Prostate gland (tissue), 2 donors: ENCODE measurements around the gene AKT3.

Experiments used
- CTCF ChIP-seq, 4 experiments: fragments of 200-600 bp in 2 of 4; fragments of 450-650 bp in 2 of 4; sonication (generic) in 2 of 4; IDR thresholded peaks; 1 replicate in 3 of 4; 2 replicates in 1 of 4; pipeline ENCODE4 v1.5.1; 2016 to 2019; ENCODE audit warnings: antibody characterized with exemption in 4 of 4, mild to moderate bottlenecking in 2 of 4, moderate library complexity in 2 of 4
- POLR2AphosphoS5 ChIP-seq: sonication (generic); formaldehyde crosslinking; IDR thresholded peaks from one replicate; pipeline ENCODE4 v1.6.1; 2017; ENCODE audit warnings: antibody characterized with exemption

GRCh38 chr1:243553090-243553489 lies 297.0 kb downstream of the AKT3 start:
- no peak for TF ChIP-seq CTCF (IDR thresholded peaks at IDR 0.05)
- no peak for TF ChIP-seq POLR2AphosphoS5
